H9 (cell line): ENCODE measurements around the gene CCDC187. TPM values are rescaled to one million over a fixed set of nuclear protein-coding genes. Genes with fewer than 3 reads are reported as not detected.
A peak's percentile ranks its signal among the peaks of the same experiment; 100 is the strongest.

Experiments used
- DNase-seq: peaks from one replicate; pipeline ENCODE4 v3.0.0-alpha.2; 2017
- H2AFZ ChIP-seq: one replicate; pipeline ENCODE4 v1.6.1; 2013; ENCODE audit warnings: mild to moderate bottlenecking, low read length, control low read depth, moderate library complexity
- H2AK5ac ChIP-seq: 2 replicates; pipeline ENCODE4 v1.6.1; 2013; ENCODE audit warnings: low read length, control low read depth, mixed read lengths; ENCODE audit not compliant: insufficient read length
- H2BK120ac ChIP-seq: one replicate; pipeline ENCODE4 v1.6.1; 2013; ENCODE audit warnings: low read depth, mild to moderate bottlenecking, low read length, control low read depth, inconsistent platforms; ENCODE audit not compliant: poor library complexity, severe bottlenecking
- H2BK12ac ChIP-seq: 2 replicates; pipeline ENCODE4 v1.6.1; 2013; ENCODE audit warnings: low read length, control low read depth, mixed read lengths, low read depth; ENCODE audit not compliant: insufficient read length
- H2BK15ac ChIP-seq: 2 replicates; pipeline ENCODE4 v1.6.1; 2013; ENCODE audit warnings: low read depth, low read length, control low read depth
- H2BK20ac ChIP-seq: one replicate; pipeline ENCODE4 v1.6.1; 2013; ENCODE audit warnings: low read depth, mild to moderate bottlenecking, low read length, control low read depth, inconsistent platforms; ENCODE audit not compliant: poor library complexity, severe bottlenecking
- H2BK5ac ChIP-seq: 2 replicates; pipeline ENCODE4 v1.6.1; 2013; ENCODE audit warnings: low read length, control low read depth, mixed read lengths; ENCODE audit not compliant: insufficient read length
- H3K14ac ChIP-seq: 2 replicates; pipeline ENCODE4 v1.6.1; 2013; ENCODE audit warnings: low read length, control low read depth; ENCODE audit not compliant: insufficient read depth
- H3K18ac ChIP-seq: 2 replicates; pipeline ENCODE4 v1.6.1; 2013; ENCODE audit warnings: low read depth, mild to moderate bottlenecking, mixed read lengths, low read length, control low read depth; ENCODE audit not compliant: insufficient read length
- H3K23ac ChIP-seq: 2 replicates; pipeline ENCODE4 v1.6.1; 2013; ENCODE audit warnings: low read length, control low read depth, mixed read lengths, low read depth; ENCODE audit not compliant: insufficient read length
- H3K23me2 ChIP-seq: 2 replicates; pipeline ENCODE4 v1.6.1; 2013; ENCODE audit warnings: low read depth, mild to moderate bottlenecking, mixed read lengths, low read length, control low read depth; ENCODE audit not compliant: insufficient read length, poor library complexity, severe bottlenecking
- H3K27ac ChIP-seq: 2 replicates; pipeline ENCODE4 v1.5.1; 2013; ENCODE audit warnings: low read length, control low read depth, mixed read lengths, low read depth; ENCODE audit not compliant: insufficient read length
- H3K27me3 ChIP-seq: 2 replicates; pipeline ENCODE4 v1.6.1; 2013; ENCODE audit warnings: low read length, control low read depth, inconsistent platforms; ENCODE audit not compliant: insufficient read depth
- H3K4ac ChIP-seq: 2 replicates; pipeline ENCODE4 v1.6.1; 2013; ENCODE audit warnings: low read depth, mild to moderate bottlenecking, control low read depth, inconsistent platforms, low read length, moderate library complexity
- H3K4me1 ChIP-seq: 2 replicates; pipeline ENCODE4 v1.6.1; 2013; ENCODE audit warnings: low read length, control low read depth, inconsistent platforms; ENCODE audit not compliant: insufficient read depth
- H3K4me2 ChIP-seq: 2 replicates; pipeline ENCODE4 v1.6.1; 2013; ENCODE audit warnings: low read length, control low read depth, mixed read lengths; ENCODE audit not compliant: insufficient read length, insufficient read depth
- H3K56ac ChIP-seq: 2 replicates; pipeline ENCODE4 v1.6.1; 2013; ENCODE audit warnings: low read depth, mild to moderate bottlenecking, mixed read lengths, low read length, control low read depth; ENCODE audit not compliant: insufficient read length
- H3K79me1 ChIP-seq: 2 replicates; pipeline ENCODE4 v1.6.1; 2013; ENCODE audit warnings: low read depth, mild to moderate bottlenecking, moderate library complexity, low read length, control low read depth, inconsistent platforms; ENCODE audit not compliant: insufficient read depth, poor library complexity, severe bottlenecking
- H3K79me2 ChIP-seq: 2 replicates; pipeline ENCODE4 v1.6.1; 2013; ENCODE audit warnings: low read length, control low read depth, inconsistent platforms; ENCODE audit not compliant: insufficient read depth
- H3K9ac ChIP-seq: 2 replicates; pipeline ENCODE4 v1.6.1; 2013; ENCODE audit warnings: low read length, control low read depth, mixed read lengths; ENCODE audit not compliant: insufficient read length; ENCODE audit errors: extremely low read depth
- H3K9me3 ChIP-seq: one replicate; pipeline ENCODE4 v1.6.1; 2013; ENCODE audit warnings: low read depth, low read length, inconsistent platforms; ENCODE audit not compliant: control insufficient read depth
- H3T11ph ChIP-seq: one replicate; pipeline ENCODE4 v1.6.1; 2013; ENCODE audit warnings: mild to moderate bottlenecking, low read length, control low read depth, inconsistent platforms
- H4K20me1 ChIP-seq: one replicate; pipeline ENCODE4 v1.6.1; 2013; ENCODE audit not compliant: control insufficient read depth, insufficient read length, insufficient read depth
- H4K5ac ChIP-seq: 2 replicates; pipeline ENCODE4 v1.6.1; 2013; ENCODE audit warnings: low read depth, mild to moderate bottlenecking, mixed read lengths, low read length, control low read depth; ENCODE audit not compliant: insufficient read length
- H4K8ac ChIP-seq: replicated peaks from 2 replicates; pipeline ENCODE4 v1.6.1; 2013; ENCODE audit warnings: low read length, control low read depth, mixed read lengths, low read depth; ENCODE audit not compliant: insufficient read length
- H4K91ac ChIP-seq: 2 replicates; pipeline ENCODE4 v1.6.1; 2013; ENCODE audit warnings: low read depth, mild to moderate bottlenecking, moderate library complexity, mixed read lengths, low read length, control low read depth; ENCODE audit not compliant: insufficient read length
- H3K27ac Mint-ChIP-seq, 3 experiments: 2 replicates in 2 of 3; 3 replicates in 1 of 3; pipeline ENCODE4 v1.8.0; 2020 to 2021; ENCODE audit warnings: mixed read lengths in 3 of 3, mild to moderate bottlenecking in 1 of 3, moderate library complexity in 1 of 3
- H3K27me3 Mint-ChIP-seq: 2 replicates; pipeline ENCODE4 v1.8.0; 2021; ENCODE audit warnings: low read depth, mild to moderate bottlenecking, moderate library complexity, mixed read lengths
- H3K36me3 Mint-ChIP-seq, 3 experiments: 2 replicates in 2 of 3; 3 replicates in 1 of 3; pipeline ENCODE4 v1.8.0; 2020 to 2021; ENCODE audit warnings: low read depth in 3 of 3, mixed read lengths in 3 of 3; ENCODE audit not compliant: insufficient read depth in 1 of 3
- H3K4me1 Mint-ChIP-seq, 2 experiments: 2 replicates each; pipeline ENCODE4 v1.8.0; 2020; ENCODE audit warnings: mixed read lengths in 2 of 2
- H3K4me3 Mint-ChIP-seq, 2 experiments: 2 replicates in 1 of 2; 3 replicates in 1 of 2; pipeline ENCODE4 v1.8.0; 2020 to 2021; ENCODE audit warnings: mild to moderate bottlenecking in 2 of 2, mixed read lengths in 2 of 2, moderate library complexity in 1 of 2
- H3K9me3 Mint-ChIP-seq, 2 experiments: 2 replicates in 1 of 2; 3 replicates in 1 of 2; pipeline ENCODE4 v1.8.0; 2020; ENCODE audit warnings: mild to moderate bottlenecking in 2 of 2, mixed read lengths in 2 of 2, moderate library complexity in 1 of 2
- WGBS: extraction: QIAGEN DNeasy Blood & Tissue Kit; methylation state at CpG from one replicate; pipeline ENCODE4 v1.1.7; 2013; ENCODE audit warnings: missing lambda C conversion rate, low lambda C conversion rate, mixed read lengths; ENCODE audit not compliant: insufficient read length; ENCODE audit errors: extremely low coverage; 5-methylcytosine and 5-hydroxymethylcytosine counted together
- total RNA-seq: library from RNA; stranded (reverse); gene quantifications from 2 replicates; pipeline ENCODE4 v1.2.1, GENCODE V29; 2021
- TF ChIP-seq, protein P1 (sequence below): fragments of 200-600 bp; sonication (generic); conservative IDR thresholded peaks from 3 replicates; pipeline ENCODE4 v1.8.0; 2021; ENCODE audit warnings: antibody characterized with exemption, mild to moderate bottlenecking

The CCDC187 gene
- total RNA-seq, 1 experiment from 2014 or later = 0.07 TPM

DNA sequence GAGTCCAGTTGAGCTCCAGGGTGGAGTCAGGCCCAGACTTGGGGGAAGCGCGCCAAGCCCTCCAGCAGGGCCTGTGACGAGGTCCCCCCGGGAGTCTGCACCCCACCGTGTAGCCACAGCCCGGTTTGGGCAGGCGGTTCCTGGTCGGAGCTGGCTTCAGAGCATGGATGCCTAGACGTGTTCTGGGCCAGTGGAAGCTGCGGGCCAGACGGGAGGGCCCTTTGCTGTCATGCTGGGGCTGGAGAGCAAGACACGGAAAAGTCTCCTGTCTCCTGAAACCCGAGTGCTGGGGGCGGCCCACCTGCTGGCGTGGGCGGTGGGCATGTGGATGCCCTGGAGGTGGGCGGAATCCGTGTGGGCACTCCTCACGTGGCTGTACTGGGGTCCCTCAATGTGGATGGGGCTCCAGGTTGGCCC lies 25.3 kb upstream of the CCDC187 start:
- Histone ChIP-seq H3K4me1 (peaks cover 4% of the 10 kb centered on the region; the same call in 1 of the 2 replicates), H3K23ac (no peak overlapping the region), H3K79me2 (peaks cover 2% of the 10 kb centered on the region; the same call in 1 of the 2 replicates), H2BK15ac (no peak overlapping the region), H3K9ac (no peak overlapping the region), H3K18ac (no peak overlapping the region), H3K23me2 (no peaks in the 10 kb centered on the region), H2AFZ (no peak overlapping the region), H4K5ac (no peak overlapping the region), H3K56ac (no peak overlapping the region), H2BK120ac (no peak overlapping the region), H4K91ac (no peak overlapping the region), H2BK5ac (no peak overlapping the region), H2AK5ac (no peak overlapping the region), H3K9me3 (no peaks in the 10 kb centered on the region), H3K27ac (no peak overlapping the region), H3T11ph (no peak overlapping the region), H4K8ac (no peak overlapping the region), H3K79me1 (peaks cover 2% of the 10 kb centered on the region), H4K20me1 (no peaks in the 10 kb centered on the region), H2BK20ac (no peak overlapping the region), H3K14ac (no peak overlapping the region), H3K27me3 (no peaks in the 10 kb centered on the region), H3K4me2 (no peak overlapping the region), H2BK12ac (no peak overlapping the region), H3K4ac (no peak overlapping the region)
- Mint-ChIP-seq H3K4me1 (peaks cover 9 to 11% of the 10 kb centered on the region in 2 experiments), H3K4me3 (peak overlapping the region in 1 of 2 experiments; percentile 52; a peak in 1 of 5 replicates), H3K27ac (no peak overlapping the region; a peak in 1 of 7 replicates), H3K27me3 (no peaks in the 10 kb centered on the region), H3K9me3 (no peaks in the 10 kb centered on the region), H3K36me3 (no peaks in the 10 kb centered on the region; a peak in 1 of 7 replicates)
- TF ChIP-seq, protein P1, sequence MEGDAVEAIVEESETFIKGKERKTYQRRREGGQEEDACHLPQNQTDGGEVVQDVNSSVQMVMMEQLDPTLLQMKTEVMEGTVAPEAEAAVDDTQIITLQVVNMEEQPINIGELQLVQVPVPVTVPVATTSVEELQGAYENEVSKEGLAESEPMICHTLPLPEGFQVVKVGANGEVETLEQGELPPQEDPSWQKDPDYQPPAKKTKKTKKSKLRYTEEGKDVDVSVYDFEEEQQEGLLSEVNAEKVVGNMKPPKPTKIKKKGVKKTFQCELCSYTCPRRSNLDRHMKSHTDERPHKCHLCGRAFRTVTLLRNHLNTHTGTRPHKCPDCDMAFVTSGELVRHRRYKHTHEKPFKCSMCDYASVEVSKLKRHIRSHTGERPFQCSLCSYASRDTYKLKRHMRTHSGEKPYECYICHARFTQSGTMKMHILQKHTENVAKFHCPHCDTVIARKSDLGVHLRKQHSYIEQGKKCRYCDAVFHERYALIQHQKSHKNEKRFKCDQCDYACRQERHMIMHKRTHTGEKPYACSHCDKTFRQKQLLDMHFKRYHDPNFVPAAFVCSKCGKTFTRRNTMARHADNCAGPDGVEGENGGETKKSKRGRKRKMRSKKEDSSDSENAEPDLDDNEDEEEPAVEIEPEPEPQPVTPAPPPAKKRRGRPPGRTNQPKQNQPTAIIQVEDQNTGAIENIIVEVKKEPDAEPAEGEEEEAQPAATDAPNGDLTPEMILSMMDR = no peak
- DNase-seq = no peak
- no CpG with 5 or more reads among the region's 19 CpGs for WGBS
